Psoas muscle (tissue), 8 donors: ENCODE data around the gene CD3G. TPM values are rescaled to one million over a fixed set of nuclear protein-coding genes. Genes with fewer than 3 reads are reported as not detected.

Experiments used
- ATAC-seq, 4 donors: fragments of 200-7000 bp; cut with Tn5 transposase; one replicate each; pipeline ENCODE4 v1.9.1; 2020; ENCODE audit warnings: moderate library complexity in 3 of 4, mild to moderate bottlenecking in 2 of 4
- DNase-seq, 2 donors: peaks; one replicate each; pipeline ENCODE4 v3.0.0-alpha.2; 2020
- H3K27ac ChIP-seq: fragments of 200-600 bp; one replicate; pipeline ENCODE4 v1.8.0; 2022
- H3K27me3 ChIP-seq, 3 donors: fragments of 200-600 bp in 1 of 3; one replicate each; pipeline versions ENCODE4 v1.6.1 to v1.8.0; 2013 to 2022; ENCODE audit warnings: low read length in 2 of 3, mild to moderate bottlenecking in 2 of 3, moderate library complexity in 1 of 3; ENCODE audit not compliant: insufficient read depth in 3 of 3
- H3K36me3 ChIP-seq, 2 donors: fragments of 200-600 bp in 1 of 2; one replicate each; pipeline versions ENCODE4 v1.6.1 to v1.8.0; 2013 to 2022; ENCODE audit warnings: low read depth in 1 of 2, mild to moderate bottlenecking in 1 of 2, moderate library complexity in 1 of 2; ENCODE audit not compliant: insufficient read depth in 1 of 2
- H3K4me1 ChIP-seq: fragments of 200-600 bp; one replicate; pipeline ENCODE4 v1.8.0; 2022
- H3K4me3 ChIP-seq: fragments of 200-600 bp; one replicate; pipeline ENCODE4 v1.8.0; 2022; ENCODE audit warnings: mild to moderate bottlenecking
- H3K9me3 ChIP-seq: fragments of 200-600 bp; one replicate; pipeline ENCODE4 v1.8.0; 2022
- WGBS, 3 donors: extraction: QIAGEN DNeasy Blood & Tissue Kit; methylation state at CpG; one replicate each; pipeline versions ENCODE4 v1.1.6 to v1.1.7; 2013; 5-methylcytosine and 5-hydroxymethylcytosine counted together
- intact Hi-C, 2 donors: fragments of 100-400 bp; cut with DNase I; formaldehyde crosslinking; loops; one replicate each; pipeline versions ENCODE4 v1.11.0 to v1.14.2; 2022
- polyA plus RNA-seq, 3 donors: library from polyadenylated mRNA; stranded (reverse); fragments of 200-250 nt; gene quantifications; one replicate each; pipeline ENCODE4 v1.2.3, GENCODE V29; 2013
- total RNA-seq, 4 donors: library from RNA; stranded (reverse); fragmentation: NEBNext Ultra II Directional in 2 of 4; extraction: Animal tissue kit (Norgen Biotek cat#: 25700) in 2 of 4; gene quantifications; one replicate each; pipeline versions ENCODE4 v1.2.1 to v1.2.4, GENCODE V29; 2021 to 2023
- TF ChIP-seq, protein P1 (sequence below): fragments of 200-600 bp; IDR thresholded peaks from one replicate; pipeline ENCODE4 v1.8.0; 2022; ENCODE audit warnings: antibody characterized with exemption
- donor health status: healthy with polysubstance abuse.
- donor health status: DM: no; HTN: no; CAD: no; lungs with moderate emphysema.
- donor health status: Bipolar disorder and iron deficiency.
- donor health status: healthy.
- donor health status: DM: yes; HTN: yes; CAD: no.
- donor health status: DM: no; HTN: no; CAD: no.
- donor health status: DM: no; HTN: no; CAD: no.
- donor health status: DM: yes; HTN: yes; CAD: no.

The CD3G gene
- total and polyA plus RNA-seq, 7 donors = 0.01 to 0.71 (median 0.26) TPM

DNA sequence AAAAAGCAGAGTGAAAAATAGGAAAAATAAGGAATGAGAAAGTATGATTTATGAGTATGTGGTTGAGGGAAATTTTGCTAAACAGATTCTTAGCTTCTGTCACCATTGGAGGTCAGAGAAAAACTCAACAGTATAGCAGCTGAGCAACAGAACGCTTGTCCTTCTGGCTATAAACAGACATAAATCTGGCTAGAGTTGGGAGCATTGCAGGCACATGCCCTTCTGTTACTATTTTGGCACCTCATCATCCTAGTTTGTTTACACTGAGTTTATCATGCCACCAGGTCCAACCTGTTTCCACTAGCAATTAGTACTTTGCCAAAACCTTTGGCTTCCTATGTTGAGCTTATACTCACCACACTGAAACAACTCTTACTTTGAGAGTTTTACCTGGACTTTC lies 22.1 kb downstream of the CD3G start:
- Histone ChIP-seq H3K36me3 (peaks cover 16 to 52% of the 10 kb centered on the region in 2 donors), H3K27me3 (no peaks in the 10 kb centered on the region), H3K27ac (peak overlapping the region; percentile 84), H3K4me3 (peak overlapping the region; percentile 30), H3K9me3 (no peaks in the 10 kb centered on the region), H3K4me1 (peaks cover 40% of the 10 kb centered on the region)
- DNase-seq (no peak), ATAC-seq (peak; percentile 83 to 96 (median 94))
- TF ChIP-seq, protein P1, sequence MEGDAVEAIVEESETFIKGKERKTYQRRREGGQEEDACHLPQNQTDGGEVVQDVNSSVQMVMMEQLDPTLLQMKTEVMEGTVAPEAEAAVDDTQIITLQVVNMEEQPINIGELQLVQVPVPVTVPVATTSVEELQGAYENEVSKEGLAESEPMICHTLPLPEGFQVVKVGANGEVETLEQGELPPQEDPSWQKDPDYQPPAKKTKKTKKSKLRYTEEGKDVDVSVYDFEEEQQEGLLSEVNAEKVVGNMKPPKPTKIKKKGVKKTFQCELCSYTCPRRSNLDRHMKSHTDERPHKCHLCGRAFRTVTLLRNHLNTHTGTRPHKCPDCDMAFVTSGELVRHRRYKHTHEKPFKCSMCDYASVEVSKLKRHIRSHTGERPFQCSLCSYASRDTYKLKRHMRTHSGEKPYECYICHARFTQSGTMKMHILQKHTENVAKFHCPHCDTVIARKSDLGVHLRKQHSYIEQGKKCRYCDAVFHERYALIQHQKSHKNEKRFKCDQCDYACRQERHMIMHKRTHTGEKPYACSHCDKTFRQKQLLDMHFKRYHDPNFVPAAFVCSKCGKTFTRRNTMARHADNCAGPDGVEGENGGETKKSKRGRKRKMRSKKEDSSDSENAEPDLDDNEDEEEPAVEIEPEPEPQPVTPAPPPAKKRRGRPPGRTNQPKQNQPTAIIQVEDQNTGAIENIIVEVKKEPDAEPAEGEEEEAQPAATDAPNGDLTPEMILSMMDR = no peak
- intact Hi-C loops = no loop called here
- WGBS, 3 donors = 33 to 42% (median 42%) methylated on average over 1 of the region's 1 CpG

DNA sequence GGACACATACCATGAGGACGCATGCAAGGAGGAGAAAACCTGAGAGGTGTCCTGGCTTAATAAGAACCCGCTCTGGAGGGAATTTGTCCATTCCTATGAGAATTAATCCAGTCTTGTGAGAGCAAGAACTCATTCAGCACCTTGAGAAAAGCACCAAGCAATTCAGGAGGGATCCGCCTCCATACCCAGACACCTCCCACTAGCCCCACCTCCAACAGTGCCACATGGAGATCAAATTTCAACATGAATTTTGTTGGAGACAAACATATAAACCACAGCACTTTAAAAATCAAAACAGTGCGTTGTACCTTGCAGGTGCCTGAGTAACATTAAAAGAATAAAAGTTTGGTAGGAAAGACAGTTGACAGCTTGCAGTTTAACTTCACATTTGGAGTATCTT lies 26.6 kb downstream of the CD3G start:
- intact Hi-C loops = no loop called here
- peaks cover 28 to 90% of the 10 kb centered on the region in 2 donors for H3K36me3 ChIP-seq
- H3K27me3 ChIP-seq = no peaks in the 10 kb centered on the region
- H3K27ac ChIP-seq = no peak overlapping the region
- TF ChIP-seq, protein P1 = no peak
- peaks cover 3% of the 10 kb centered on the region for H3K4me1 ChIP-seq
- DNase-seq (no peak), ATAC-seq (no peak)
- no peaks in the 10 kb centered on the region for H3K9me3 ChIP-seq
- H3K4me3 ChIP-seq = no peak overlapping the region
- whole genome bisulfite sequencing, 3 donors = 91 to 94% (median 93%) methylated on average over 4 of the region's 4 CpGs

DNA sequence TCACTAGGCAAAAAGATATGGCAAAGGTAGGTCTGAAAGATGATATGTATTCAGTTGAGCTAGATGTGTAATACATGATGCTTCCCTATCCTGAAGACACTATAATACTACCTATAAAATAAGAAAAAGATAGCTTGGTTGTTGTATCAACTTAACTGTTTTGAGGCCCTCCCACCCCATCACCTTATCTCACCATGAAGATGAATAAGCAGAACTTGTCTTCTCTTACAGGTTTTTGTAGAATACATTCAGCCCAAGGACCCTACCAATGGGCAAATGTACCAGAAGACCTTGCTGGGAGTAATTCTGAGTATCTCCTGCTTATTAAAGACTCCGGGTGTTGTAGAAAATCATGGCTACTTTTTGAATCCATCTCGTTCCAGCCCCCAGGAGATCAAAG lies 29.1 kb downstream of the CD3G start:
- Histone ChIP-seq H3K9me3 (no peaks in the 10 kb centered on the region), H3K36me3 (peaks cover 28 to 100% of the 10 kb centered on the region in 2 donors), H3K27me3 (no peaks in the 10 kb centered on the region), H3K27ac (no peak overlapping the region), H3K4me3 (no peak overlapping the region), H3K4me1 (no peaks in the 10 kb centered on the region)
- intact Hi-C loops = no loop called here
- ATAC-seq (no peak), DNase-seq (no peak)
- TF ChIP-seq, protein P1 = no peak
- 94 to 99% (median 97%) methylated on average over 2 of the region's 2 CpGs for WGBS, 3 donors

DNA sequence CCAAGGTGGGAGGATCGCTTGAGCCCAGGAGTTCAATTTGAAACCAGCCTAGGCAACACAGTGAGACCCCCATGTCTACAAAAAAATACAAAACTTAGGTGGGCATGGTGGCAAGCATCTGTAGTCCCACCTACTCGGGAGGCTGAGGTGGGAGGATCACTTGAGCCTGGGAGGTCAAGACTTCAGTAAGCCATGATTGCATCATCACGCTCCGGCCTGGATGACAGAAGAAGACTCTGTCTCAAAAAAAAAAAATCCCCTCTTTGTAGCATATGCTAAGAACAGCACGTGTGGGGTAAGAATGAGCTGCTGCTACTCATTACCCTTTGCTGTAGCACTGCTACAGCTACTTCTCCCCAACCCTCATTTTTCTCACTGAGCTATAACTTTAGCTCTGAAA lies 29.7 kb downstream of the CD3G start:
- Histone ChIP-seq H3K4me3 (no peak overlapping the region), H3K27me3 (no peaks in the 10 kb centered on the region), H3K4me1 (no peaks in the 10 kb centered on the region), H3K27ac (no peak overlapping the region), H3K36me3 (peaks cover 27 to 100% of the 10 kb centered on the region in 2 donors), H3K9me3 (no peaks in the 10 kb centered on the region)
- ATAC-seq (no peak), DNase-seq (no peak)
- intact Hi-C loops = no loop called here
- TF ChIP-seq, protein P1 = no peak
- WGBS, 3 donors = 95 to 96% (median 95%) methylated on average over 5 of the region's 5 CpGs

DNA sequence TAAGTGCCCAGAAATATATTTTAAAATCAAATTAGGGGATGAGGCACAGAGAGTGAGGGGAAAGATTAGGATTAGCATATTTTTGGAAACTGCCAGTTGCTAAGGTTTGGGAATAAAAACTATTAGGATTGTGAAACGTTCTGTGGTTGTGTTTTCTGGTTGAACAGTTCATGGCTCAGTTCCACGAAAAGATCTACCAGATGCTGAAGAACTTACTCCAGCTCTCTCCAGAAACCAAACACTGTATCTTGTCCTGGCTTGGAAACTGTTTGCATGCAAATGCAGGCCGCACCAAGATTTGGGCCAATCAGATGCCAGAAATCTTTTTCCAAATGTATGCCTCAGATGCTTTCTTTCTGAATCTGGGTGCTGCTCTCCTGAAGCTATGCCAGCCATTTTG lies 30.6 kb downstream of the CD3G start:
- Histone ChIP-seq H3K27me3 (no peaks in the 10 kb centered on the region), H3K4me1 (peaks cover 5% of the 10 kb centered on the region), H3K9me3 (no peaks in the 10 kb centered on the region), H3K27ac (no peak overlapping the region), H3K36me3 (peaks cover 22 to 100% of the 10 kb centered on the region in 2 donors), H3K4me3 (no peak overlapping the region)
- TF ChIP-seq, protein P1 = no peak
- DNase-seq = no peak
- ATAC-seq = no peak
- intact Hi-C loops = no loop called here
- WGBS, 3 donors = 70 to 74% (median 70%) methylated on average over 3 of the region's 3 CpGs
